Activated CD4-positive, alpha-beta T cell treated with anti-CD3 and anti-CD28 coated beads for 24 hours (primary cell): ENCODE measurements around the gene ARHGAP27.
"Not testable (repeated sequence)": the region's sequence is repeated elsewhere in the genome, so short reads cannot be mapped to it uniquely, and the experiment has no call there.

Source experiments
- DNase-seq, 2 donors: peaks; one replicate each; pipeline ENCODE4 v3.0.0-alpha.2; 2020; ENCODE audit warnings: low read depth in 2 of 2

ARHGAP27 gene

DNA sequence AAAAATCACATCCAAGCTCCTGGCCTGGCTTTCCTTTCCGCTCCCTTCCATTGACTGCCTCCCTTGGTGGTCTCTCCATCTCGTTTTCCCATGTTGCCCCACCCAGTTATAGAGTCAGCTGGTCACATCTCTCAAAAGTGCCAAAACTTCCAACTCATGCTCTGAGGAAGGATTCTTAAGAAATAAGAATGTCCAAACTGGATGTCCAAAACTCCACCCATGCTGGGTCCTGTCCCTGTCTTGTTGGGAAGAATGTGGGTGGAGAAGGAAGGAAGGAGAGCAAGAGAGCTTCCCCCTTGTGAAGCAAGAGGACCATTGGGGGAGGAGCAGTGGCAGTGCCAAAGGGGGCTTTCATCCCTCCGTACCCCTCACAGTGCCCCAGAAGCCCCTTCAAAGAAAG is 71.2 kb downstream of the ARHGAP27 start:
- no peak for DNase-seq

DNA sequence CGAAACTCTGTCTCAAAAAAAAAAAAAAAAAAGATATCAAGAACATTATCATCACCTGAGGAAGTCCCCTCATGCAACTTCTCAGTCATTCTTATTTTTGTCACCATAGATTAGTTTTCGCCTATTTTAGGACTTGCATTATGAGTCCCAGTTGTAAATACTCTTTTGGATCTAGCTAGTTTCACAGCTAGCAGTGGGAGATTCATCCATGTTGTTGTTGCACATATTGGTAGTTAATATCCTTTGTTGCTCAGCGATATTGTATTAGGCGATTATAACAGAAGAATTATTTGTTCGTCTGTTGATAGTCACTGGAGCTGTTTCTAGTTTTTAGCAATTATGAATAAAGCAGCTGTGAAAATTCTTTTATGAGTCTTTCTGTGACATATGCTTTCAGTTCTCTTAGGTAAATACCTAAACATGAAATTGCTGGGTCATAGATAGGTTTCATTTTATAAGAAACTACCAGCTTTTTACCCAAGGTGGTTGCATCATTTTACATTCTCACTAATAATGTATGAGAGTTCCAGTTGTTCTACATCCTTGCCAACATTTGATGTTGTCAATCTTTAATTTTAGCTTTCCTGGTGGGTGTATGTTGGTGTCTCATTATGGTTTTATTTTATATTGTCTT is 75.2 kb downstream of the ARHGAP27 start:
- no peak for DNase-seq

DNA sequence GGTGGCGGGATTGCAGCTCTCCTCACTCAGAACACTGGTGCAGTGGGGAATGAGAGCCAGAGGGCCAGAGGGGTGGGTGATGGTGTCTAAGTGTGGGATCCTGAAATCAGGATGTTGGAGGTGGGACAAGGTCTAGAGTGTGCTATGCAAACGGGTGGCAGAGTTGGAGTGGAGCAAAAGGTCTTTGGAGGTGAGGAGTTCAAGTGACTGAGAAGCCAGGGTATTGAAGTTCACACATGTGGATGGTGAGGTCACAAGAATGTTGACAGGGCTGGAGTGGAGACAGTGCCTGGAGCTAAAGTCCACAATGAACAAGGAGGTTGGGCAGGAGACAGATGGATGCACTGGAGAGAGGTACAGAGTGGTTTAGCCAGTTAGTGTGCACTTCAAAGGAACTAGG is 77.6 kb downstream of the ARHGAP27 start:
- no peak for DNase-seq

DNA sequence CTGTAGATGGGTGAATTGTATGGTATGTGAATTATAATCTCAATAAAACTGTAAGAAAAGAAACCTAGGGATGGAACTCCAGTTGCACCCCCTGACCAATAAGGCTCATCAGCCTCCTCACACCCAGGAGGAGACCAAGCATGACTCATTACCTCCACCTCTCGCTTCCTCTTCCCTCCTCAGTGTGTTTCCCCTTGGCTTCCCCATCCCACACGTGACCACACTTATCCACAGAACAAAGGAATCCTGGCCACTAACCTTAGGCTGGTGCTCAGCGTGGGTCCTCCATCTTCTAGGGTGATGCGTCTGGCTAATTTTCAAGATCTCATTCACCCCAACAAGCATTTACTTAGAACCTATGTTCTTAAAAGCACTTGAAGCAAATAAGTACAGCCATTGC is 79.6 kb downstream of the ARHGAP27 start:
- peak; percentile 16 to 22 for DNase-seq

DNA sequence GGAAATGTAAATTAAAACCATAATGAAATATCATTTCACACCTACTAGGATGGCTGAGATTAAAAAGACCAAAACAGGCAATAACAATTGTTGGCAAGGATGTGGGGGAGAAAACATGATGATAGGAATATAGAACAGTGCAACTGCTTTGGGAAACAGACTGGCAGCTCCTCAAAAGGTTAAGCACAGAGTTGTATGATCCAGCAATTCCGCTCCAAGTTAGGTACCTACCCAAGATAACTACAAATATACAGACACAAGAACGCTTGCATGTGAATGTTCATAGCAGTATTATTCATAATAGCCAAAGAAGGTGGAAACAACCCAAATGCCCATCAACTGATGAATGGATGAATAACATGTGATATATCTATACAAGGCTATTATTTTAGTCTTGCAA is 80.8 kb downstream of the ARHGAP27 start:
- DNase-seq: no peak

DNA sequence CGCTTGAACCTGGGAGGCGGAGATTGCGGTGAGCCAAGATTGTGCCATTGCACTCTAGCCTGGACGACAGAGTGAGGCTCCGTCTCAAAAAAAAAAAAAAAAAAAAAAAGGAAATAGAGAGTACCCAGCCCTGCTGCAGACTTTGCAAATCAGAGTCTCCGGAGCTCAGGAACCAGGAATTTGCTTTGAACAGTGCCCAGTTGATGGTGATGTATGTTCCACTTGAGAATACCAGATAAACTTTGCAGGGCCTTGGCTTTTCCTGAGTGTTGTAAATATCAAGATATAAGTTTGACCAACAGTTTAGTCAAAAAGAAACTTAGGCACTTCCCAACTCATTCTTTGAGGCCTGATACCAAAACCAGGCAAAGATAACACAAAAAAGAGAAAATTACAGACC is 85.2 kb downstream of the ARHGAP27 start:
- no peak for DNase-seq

DNA sequence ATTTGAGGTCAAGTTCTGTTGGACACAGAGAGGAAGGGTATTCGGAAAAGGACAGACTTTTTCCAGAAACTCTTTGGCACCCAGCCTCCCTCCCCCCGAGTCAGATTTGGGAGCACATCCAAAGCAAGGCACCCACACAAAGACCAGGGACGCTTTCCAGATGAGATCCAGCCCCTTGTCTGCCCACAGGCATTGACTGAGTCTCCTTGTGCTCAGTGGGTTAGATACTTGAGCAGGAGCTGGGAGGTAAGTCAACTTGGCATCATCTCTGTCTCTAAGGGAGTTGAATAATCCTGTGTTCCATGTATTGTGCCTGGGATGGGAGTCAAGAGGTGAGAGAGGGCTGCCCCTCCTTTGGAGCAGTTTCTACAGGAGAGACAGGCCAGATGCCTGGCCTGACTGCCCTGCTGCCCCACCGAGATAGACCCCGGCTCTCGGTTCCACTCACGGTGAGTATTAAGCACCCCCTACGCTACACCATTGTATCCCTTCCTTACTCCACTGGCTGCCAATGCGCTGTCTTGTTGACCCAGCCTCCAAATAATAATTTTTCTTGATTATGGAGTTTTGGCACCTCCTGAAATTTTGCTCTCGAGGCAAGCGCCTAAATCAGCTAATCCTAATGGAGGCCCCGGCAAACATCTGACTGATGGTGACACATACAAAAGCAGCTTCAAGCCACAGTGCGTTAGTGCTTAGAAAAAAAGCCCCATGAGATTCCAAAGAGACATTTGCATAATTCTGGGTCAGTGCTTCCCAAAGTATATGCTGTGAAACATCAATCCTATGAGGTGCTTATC is 86.3 kb downstream of the ARHGAP27 start:
- no peak for DNase-seq

DNA sequence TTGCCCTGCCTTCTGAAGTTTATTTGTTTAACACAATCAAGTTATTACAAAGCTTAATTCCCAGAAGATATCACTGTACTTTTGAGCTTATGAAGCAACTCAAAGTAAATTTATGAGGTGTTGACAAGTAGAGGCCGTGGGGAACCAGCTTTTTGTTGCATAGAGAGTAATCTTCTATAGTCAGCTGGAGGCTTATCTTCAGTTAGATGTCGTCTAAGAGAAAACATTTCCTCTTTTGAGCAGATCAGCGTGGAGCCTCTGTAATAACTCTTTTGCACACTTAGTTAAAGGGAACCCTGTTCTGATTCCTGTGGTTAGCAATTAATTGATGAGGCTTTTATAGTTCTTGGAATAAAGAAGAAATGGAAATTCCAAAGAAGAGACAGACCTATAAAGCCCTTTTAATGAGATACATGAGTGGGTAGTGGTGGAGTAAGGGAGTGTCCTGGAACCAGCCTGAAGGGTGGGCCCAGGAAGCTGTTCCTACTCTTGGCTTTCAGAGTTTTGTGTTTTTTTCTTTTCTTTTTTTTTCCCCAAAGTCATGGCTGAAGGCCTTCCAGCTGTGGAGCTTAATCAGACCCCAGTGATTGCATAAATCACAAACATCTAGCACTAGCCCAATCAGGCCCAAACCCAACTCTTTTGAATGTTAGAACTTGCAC is 87.0 kb downstream of the ARHGAP27 start:
- no peak for DNase-seq

DNA sequence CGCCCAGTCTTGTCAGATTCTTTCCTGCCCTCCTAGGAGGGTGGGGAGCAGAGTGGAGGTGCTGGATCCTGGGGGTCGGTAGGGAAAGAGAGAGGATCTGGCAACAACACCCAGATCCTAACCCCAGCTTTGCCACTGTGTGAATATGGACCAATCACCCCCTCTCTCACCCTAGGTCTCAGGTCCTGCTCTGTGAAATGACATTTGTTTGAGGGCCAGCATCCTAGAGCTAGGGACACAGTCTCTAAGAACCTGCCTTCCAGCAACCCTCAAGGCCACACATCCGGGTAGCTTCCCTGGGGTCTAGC is 87.5 kb downstream of the ARHGAP27 start:
- DNase-seq: no peak

DNA sequence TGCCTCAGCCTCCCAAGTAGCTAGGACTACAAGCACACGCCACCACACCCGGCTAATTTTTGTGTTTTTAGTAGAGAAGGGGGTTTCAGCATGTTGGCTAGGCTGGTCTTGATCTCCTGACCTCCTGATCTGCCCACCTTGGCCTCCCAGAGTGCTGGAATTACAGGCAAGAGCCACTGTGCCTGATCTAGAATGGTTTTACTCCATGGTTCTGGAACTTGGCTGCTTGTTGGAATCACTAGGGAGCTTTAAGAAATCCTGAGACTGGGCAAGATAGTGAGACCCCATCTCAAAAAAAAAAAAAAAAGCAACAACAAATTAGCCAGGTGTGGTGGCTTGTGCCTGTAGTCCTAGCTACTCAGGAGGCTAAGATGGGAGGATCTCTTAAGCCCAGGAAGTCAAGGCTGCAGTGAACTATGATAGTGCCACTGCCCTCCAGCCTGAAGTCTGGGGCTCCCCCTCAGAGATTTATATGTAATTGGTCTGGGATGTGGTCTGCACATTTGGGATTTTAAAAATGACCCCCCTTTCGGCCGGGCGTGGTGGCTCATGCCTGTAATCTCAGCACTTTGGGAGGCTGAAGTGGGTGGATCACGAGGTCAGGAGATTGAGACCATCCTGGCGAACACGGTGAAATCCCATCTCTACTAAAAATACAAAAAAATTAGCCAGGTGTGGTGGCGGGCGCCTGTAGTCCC is 88.6 kb downstream of the ARHGAP27 start:
- DNase-seq: not testable (repeated sequence)
